AG08395 (cell line): ENCODE measurements around the gene SEC16A.
A peak's percentile ranks its signal among the peaks of the same experiment; 100 is the strongest.

Experiments used
- DNase-seq: peaks from one replicate; pipeline ENCODE4 v3.0.0; 2012; ENCODE audit warnings: mixed read lengths, low spot score

SEC16A gene, protein sequence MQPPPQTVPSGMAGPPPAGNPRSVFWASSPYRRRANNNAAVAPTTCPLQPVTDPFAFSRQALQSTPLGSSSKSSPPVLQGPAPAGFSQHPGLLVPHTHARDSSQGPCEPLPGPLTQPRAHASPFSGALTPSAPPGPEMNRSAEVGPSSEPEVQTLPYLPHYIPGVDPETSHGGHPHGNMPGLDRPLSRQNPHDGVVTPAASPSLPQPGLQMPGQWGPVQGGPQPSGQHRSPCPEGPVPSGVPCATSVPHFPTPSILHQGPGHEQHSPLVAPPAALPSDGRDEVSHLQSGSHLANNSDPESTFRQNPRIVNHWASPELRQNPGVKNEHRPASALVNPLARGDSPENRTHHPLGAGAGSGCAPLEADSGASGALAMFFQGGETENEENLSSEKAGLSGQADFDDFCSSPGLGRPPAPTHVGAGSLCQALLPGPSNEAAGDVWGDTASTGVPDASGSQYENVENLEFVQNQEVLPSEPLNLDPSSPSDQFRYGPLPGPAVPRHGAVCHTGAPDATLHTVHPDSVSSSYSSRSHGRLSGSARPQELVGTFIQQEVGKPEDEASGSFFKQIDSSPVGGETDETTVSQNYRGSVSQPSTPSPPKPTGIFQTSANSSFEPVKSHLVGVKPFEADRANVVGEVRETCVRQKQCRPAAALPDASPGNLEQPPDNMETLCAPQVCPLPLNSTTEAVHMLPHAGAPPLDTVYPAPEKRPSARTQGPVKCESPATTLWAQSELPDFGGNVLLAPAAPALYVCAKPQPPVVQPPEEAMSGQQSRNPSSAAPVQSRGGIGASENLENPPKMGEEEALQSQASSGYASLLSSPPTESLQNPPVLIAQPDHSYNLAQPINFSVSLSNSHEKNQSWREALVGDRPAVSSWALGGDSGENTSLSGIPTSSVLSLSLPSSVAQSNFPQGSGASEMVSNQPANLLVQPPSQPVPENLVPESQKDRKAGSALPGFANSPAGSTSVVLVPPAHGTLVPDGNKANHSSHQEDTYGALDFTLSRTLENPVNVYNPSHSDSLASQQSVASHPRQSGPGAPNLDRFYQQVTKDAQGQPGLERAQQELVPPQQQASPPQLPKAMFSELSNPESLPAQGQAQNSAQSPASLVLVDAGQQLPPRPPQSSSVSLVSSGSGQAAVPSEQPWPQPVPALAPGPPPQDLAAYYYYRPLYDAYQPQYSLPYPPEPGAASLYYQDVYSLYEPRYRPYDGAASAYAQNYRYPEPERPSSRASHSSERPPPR (N-terminal part only)

DNA sequence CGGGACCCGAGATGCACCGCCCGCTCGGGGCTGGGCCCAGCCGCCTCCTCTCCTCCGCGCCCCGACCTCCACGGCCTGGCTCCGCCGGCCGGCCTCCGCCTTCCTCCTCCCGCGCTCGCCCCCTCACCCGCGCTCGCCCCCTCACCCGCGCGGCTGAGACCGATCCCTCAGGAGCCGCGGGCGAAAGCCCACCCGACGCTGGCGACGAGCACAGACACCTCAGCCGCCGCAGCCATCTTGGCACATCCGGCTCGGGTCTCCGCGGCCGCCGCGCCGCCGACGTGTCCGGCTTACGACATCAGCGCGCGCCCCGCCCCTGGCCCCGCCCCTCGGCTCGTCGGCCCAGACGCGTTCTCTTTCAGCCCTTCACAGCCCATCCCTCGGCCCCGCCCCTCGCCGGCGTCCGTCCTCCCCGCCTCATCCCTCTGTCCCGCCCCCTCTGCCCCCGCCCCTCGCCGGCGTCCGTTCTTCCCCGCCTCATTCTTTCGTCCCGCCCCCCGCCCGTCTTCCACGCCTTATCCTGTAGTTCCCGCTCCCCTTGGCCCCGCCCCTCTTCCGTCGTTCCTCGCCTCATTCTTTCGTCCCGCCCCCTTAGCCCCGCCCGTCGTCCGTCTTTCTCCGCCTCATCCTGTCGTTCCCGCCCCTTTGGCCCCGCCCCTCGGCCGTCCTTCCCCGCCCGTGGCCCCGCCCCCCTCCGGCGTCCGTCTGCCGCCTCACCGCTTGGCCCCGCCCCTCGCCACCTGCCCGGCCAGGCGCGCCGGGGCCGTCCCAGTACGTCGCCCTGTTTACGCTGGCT lies at the start of gene SEC16A:
Gene SEC16A (minus strand): TSS at position 248 of the 796 bp plus-strand sequence. CDS start 5,425 bp downstream, outside the sequence.
- DNase-seq, result peak; percentile 97

DNA sequence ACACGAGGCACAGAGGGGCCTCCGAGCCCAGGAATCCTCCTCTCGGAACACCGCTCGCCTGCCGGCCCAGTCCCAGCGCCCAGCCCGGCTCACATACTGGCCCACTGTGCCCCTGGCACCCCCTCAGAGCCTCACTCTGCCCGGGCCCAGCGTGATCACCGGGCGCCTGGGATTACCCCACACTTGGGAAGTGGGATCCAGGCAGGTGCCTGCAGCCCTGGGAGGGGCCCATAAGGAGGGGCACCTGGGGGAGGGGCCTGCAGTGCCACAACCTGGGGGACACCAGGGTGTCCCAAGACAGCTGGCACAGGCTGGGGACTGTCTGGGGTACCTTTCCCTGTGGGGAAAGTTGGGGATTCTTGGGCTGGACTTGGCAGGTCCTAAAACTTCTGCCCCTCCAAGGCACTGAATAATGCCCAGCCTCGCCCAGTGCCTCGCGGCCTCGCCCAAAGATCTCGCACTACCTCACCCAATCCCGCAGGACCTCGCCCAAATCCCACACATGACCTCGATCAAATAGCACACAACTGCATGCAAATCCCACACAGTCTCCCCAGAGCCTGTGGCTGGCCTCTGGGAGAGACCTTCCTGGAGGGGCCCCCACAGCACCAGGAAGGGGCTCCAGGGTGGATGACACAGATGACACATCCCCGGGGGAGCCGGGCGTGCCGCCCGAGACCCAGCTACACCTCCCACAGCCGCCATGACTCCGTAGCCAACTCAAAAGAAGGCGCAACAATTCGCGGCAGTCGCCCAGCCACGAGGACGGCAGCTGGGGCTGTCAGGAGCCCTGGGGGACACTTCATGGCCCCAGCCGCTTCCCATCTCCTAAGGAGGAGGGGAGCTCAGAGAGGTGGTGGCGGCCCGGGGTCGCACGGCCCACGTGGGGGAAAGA lies 49.3 kb upstream of the SEC16A start:
- no peak for DNase-seq

DNA sequence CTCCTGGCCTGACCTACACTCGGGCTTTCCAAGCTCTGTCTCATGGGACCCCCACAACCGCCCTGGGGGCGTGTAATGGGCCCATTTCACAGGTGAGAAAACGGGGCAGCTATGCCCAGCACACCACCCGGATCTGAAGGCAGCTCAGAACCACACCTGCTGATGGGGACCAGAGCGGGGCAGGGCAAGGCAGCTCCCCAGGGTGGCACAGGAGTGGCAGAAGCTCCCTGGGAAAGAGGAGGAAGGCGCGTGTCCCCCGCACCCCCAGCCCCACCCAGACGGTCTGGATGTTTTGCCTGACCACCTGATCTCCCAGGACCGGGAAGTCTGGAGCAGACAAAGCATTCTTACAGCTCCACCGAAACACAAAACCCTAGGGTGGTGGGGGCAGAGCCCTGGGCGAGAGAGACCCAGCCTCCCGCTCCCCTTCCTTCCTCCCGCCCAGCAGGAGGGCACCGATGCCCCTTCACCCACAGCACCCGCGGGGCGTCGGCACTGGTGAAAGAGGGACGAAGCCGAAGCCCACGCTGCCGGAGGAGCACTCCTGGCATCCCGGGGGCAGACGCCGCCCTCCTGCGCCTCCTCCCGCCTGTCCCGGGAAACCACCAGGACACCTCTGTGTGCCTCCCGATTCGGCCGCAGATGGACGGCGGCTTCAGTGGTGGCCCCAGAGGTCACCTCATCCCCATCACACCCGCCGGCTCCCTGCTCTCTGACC lies 48.5 kb upstream of the SEC16A start:
- no peak for DNase-seq

DNA sequence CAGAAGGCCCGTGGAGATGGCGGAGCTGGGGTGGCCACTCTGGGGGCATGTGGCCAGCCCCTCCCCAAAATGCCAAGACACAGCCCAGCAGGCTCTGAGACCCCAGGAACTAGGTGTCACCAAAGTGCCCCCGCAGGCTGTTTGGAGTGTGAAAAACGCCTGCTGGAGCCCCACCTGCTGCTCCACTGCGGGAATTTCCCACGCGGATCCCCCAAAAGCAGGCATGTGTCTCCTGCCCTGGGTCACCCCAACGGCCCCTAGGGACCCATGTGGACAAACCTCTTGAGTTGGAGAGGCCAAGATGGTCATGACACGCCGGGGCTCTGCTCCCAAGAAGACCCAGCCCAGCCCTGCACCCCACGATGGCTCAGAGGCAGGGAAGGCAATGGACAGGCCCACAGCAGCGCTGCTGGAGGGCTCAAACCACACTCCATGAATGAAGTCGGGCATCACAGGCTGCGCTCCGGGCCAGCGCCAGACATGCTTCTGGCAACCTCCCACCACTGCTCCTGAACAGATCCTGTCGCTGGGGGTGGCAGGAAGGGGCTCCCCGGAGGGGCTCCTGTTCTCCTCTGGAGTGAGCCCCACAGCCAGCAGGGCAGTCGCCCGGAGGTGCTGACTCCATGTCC lies 47.7 kb upstream of the SEC16A start:
- DNase-seq, result no peak

DNA sequence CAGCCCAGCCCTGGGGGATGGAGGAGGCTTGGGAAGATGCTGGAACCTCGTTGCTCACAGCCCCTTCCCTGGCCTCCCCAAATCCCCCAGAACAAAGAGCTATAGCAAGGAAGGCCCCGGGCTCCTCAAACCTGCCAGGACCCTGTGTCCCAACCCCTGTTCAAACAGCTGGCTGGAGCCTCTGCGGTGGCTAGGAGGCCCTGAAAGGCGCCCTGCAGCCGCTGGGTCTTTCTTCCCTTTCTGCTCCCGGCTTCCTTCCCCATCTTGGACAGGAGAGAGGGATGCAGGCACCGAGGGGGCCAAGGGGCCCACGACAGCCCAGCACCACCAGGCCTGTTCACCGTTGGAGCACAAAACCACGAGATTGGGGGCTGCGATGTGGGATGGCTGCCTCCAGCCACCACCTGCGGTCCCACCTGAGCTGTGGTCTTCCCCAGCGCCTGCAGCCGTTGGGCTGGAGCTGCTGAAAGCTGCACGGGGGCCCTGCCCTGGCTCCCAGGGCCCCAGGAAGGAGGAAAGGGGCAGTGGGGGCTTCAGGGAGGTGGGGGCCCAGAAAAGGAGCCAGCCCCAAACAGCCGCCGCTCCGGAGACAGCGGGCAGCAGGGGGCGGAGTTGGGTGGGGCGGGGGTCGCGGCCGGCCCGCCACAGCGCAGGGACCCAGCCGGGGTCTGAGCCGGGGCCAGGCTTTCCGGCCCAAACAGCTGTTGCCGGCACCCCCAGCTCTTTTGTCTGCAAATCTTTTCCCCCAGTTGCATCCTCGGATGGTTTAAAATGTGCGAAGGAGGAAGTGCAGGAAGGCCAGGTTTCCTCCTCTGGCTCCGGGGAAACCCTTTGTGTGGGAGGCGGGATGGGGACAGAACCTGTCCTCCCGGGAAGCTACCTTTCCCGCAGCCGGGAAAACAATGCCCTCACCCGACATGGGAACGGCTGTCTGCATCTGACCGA lies 46.9 kb upstream of the SEC16A start:
- DNase-seq, result no peak

DNA sequence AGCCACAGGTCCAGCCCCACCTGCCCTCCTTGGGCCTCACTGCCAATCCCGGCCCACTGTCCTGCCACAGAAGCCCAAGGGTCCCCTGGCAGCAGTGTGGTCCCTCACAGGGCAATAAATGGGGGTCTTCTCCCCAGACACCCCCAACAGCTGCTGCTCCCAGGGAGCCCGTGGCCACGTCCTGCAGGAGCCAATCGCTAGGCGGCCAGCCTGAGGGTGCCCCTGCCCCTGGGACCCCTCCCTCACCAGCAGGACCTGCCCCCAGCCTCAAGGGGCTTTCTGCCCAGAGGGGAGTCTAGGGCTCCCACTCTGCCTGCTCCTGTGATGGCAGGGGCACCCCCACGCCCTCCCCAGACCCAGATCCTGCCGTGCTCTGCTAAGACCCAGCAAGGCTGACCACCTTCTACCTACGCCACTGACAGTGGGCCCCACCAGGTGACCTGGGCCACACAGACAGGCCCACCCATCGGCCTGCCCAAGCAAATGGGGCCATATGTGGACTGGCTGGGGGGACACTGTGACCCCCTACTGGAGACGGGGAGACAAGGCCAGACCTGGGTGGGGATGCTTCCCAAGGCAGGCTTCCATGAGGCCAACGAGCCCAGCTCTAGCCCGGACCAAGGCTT lies 46.0 kb upstream of the SEC16A start:
- no peak for DNase-seq

DNA sequence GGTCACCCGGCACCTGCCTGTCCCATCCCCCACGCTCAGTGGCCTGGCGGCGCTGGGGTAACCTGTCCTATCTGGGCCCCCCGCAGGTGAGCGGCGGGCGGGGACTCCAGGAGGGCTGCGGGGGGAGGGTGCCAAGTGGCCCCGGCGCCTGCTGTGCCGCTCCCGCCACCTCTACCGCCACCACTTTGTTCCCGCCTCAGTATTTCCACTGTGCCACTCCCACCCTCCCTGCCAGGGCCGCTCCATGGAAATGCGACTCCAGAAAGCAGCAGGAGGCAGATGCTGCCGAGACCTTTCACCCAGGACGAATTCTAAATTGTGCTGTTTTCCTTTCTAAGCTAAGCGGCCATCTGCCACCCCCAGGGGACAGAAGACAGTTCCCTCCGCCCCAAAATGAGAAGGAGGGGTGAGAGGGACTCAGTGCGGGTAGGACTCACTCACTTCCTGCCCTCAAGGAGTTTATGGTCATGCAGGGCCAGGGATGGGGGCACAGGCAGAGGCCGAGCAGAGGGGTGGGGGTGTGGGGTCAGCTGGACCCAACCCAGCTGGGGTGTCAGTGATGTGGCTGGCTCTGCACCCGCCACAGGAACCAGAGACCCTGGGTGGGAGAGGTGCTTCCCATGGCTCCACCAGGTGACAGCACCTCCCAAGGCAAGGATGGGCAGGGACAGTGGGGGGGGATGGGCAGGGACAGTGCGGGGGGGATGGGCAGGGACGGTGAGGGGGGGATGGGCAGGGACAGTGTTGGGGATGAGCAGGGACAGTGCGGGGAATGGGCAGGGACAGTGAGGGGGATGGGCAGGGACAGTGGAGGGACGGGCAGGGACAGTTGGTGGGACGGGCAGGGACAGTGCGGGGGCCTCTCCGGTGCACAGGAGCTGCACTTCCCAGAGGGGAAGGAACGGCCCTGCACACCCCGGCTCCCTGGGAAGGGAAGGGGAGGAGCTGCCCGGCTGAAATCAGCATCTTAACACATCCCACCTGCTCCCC lies 45.2 kb upstream of the SEC16A start:
- peak; percentile 68 for DNase-seq

DNA sequence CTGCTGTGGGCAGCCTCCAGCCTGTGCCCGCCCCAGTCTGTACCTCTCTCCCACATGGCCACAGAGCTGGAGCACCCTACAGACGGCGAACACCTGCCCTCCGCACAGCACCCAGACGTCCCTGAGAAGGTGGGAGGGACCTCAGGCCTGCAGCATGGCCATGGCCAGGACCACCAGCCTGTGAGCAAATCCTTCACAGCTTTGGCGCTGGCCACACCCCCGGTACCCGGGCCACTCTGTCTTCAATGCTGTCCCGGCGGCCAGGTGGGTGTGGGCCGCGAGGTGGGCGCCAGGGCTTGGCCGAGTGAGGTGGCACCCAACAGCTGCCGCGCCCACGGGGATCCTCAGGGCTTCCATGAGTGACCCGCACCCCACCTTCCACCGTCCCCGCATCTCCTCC lies 44.3 kb upstream of the SEC16A start:
- no peak for DNase-seq

DNA sequence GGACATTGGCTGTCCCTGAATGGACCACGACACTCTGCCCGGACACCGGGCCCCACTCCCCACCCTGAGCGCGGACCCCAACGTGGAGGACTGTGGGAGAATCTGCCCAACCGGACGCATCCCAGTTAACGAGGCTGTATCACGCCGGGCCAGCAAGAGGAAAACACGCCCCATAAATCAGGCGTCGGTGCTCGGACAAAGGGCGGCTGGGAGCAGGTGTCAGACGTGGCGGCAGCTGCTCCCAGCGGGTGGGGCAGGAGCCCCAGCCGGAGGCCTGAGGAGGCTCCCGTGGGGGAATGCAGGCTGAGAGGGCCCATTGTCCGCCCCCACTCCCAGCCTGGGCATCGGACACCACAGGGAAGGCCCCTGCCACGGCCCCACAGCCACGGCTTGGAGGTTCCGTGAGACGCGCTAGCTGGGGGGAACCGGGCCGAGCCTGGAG lies 43.8 kb upstream of the SEC16A start:
- DNase-seq, result no peak

DNA sequence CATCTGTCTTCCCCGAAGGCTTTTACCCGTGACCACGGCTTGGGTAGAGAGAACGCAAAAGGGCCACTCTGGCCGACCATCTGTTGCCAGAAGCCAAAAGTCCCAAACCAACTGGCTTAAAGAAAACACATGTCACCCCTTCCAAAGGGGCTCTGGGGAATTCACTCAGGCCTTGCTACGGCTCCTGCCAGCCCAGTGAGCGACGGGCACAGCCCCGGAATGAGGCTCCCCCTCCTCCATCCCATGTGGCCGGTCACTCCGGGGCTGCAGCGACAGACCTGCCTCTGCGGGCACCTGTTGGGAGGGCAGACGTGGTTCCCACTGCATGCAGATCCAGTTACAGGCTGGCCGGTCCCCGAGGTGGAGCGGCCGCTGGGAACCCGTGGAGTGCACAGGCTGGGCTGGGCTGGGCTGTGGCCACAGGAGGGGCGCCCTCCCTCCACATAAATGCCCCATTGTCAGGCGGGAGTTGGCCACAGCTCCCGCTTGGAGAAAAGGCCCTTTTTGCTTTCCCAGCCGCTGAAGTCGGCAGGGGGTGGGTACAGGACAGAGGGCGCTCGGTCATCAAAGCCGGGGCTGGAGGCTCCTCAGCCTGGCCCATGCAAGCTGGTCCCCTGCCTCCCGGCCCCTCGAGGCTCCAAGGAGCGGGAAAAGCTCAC lies 43.1 kb upstream of the SEC16A start:
- no peak for DNase-seq

DNA sequence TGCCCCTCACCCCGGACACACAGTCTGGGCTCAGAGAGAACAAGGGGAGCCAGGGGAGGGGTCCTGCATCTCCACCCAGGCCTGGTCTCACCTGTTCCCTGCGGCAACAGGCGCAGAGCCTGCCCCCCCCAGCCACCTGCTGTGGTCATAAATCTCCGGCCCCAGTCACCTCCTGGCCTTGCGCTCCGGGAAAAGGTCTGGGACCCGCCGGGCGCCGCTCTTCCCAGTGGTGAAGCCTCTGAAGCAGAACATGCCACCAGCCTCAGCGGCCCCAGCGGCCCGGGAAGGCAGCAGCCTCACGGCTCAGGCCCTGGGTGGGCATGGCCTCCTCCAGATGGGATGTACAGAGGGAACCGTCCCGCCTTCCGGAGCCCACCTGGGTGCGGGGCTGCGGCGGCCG lies 42.4 kb upstream of the SEC16A start:
- no peak for DNase-seq

DNA sequence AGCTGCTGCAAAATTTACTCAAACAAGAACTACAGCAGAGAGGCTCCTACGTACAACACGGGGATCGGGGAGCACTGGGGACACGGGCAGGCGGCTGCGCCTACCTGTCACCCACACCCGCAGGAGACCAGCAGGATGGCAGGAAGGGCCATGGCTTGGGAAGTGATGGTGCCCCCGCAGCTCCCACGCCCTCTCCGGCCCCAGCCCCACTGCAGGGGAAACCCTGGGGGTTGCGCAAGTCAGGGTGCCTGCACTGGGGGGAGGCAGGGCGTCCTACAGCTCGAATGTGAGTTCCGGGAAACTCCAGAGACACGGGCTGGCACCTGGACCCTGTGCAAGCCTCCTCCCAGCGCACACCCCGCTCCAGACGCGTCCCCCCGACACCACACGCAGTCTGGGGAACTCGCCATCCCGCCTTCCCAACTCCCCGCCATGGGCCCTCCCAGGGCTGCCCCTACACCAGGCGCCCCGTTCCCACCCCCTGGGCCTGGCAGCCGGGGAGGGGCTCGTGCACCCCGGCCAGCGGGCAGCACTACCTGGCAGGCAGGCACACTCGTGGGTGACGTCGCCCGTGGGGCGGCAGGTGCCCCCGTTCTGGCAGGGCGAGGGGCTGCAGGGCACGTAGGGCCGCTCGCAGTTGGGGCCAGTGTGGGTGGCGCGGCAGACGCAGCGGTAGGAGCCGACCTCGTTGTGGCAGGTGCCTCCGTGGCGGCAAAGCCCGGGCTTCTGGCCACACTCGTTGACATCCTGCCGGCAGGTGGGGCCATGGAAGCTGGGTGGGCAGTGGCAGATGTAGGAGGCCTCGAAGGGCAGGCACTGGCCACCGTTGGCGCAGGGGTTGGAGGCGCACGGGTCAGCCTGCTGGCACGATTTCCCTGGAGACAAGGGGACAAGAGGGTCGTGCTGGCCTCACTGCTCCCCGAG lies 39.7 kb upstream of the SEC16A start:
- no peak for DNase-seq

DNA sequence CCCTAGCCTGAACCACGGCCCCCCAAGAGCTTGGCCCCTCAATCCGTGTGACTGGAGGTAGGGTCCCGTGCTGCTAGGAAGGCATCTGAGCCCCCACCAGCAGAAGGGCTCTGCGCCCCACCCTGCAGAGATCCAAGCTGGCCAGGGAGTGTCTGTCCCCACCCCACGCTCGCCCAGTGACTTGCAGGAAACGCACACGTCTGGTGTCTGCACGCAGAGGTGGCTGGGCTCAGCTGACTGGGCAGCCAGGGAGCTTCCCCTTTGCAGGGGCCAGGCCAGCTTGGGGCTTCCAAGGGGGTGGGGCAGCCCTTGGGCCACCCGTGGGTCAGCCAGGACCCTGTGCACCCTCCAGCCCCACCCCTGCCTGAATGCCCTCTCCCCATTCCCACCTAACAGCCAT lies 38.7 kb upstream of the SEC16A start:
- no peak for DNase-seq

DNA sequence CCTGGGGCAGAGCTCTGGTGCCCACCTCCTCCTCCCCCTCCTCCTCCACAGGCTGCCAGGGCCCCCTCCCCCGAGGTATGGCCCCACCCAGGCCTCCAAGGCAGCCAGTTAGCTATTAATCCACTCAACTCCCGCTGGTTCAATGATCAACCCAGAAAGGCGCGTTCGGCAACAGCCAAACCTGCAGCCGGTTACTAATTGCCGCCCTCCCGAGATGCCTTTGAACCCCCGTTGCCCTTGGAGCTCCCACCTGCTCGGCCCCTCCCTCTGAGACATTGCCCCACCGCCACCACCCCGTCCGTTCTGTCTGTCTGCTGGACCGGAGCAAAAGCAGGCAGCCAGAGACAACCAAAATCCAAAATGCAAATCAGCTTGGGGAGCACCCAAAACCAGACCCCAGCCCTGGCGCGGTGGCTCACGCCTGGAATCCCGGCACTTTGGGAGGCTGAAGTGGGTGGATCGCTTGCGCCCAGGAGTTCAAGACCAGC lies 37.3 kb upstream of the SEC16A start:
- no peak for DNase-seq
